B cell (primary cell): Measurements from ENCODE around the gene KCNJ18. TPM values are rescaled to one million over a fixed set of nuclear protein-coding genes. Genes with fewer than 3 reads are reported as not detected.

Source experiments
- ATAC-seq: fragments of 200-7000 bp; cut with Tn5 transposase; one replicate; pipeline ENCODE4 v1.10.0; 2021; ENCODE audit warnings: low read depth, mild to moderate bottlenecking, moderate number of reproducible peaks, moderate library complexity
- CTCF ChIA-PET: fragments of 350-600 bp; sonication (Branson Sonifier 250); formaldehyde crosslinking; loops from one replicate; lab custom pipeline; 2021; ENCODE audit warnings: antibody characterized with exemption, inconsistent platforms; lab: Charles Lee
- POLR2A ChIA-PET: fragments of 350-600 bp; sonication (Branson Sonifier 250); formaldehyde crosslinking; loops from one replicate; lab custom pipeline; 2021; ENCODE audit warnings: antibody characterized with exemption; lab: Charles Lee
- DNase-seq: peaks from one replicate; pipeline ENCODE4 v3.0.0; 2013
- H2AFZ ChIP-seq: 2 replicates; pipeline ENCODE4 v1.6.1; 2012; ENCODE audit warnings: mild to moderate bottlenecking, low read depth, low read length; ENCODE audit not compliant: insufficient read depth, poor library complexity, severe bottlenecking
- H3K27ac ChIP-seq, 2 donors: 1 replicate in 1 of 2; 2 replicates in 1 of 2; pipeline ENCODE4 v1.5.1; 2012 to 2013; ENCODE audit warnings: low read length in 2 of 2, mild to moderate bottlenecking in 2 of 2, moderate library complexity in 1 of 2
- H3K27me3 ChIP-seq, 4 experiments: fragments of 200-600 bp in 1 of 4; sonication (generic) in 1 of 4; replicated peaks in 1 of 4; 1 replicate in 2 of 4; 2 replicates in 2 of 4; pipeline versions ENCODE4 v1.6.1 to v1.7.0; 2013 to 2016; ENCODE audit warnings: low read length in 3 of 4, mild to moderate bottlenecking in 2 of 4, mixed read lengths in 1 of 4, moderate library complexity in 1 of 4; ENCODE audit not compliant: insufficient read depth in 4 of 4, control insufficient read depth in 3 of 4; ENCODE audit errors: control extremely low read depth in 1 of 4
- H3K36me3 ChIP-seq, 2 experiments: replicated peaks in 1 of 2; 1 replicate in 1 of 2; 2 replicates in 1 of 2; pipeline versions ENCODE4 v1.6.1 to v1.7.1; 2013; ENCODE audit warnings: low read length in 1 of 2; ENCODE audit not compliant: insufficient read depth in 2 of 2, control insufficient read depth in 1 of 2; ENCODE audit errors: control extremely low read depth in 1 of 2, extremely low read depth in 1 of 2
- H3K4me1 ChIP-seq, 2 donors: fragments of 200-600 bp in 1 of 2; sonication (generic) in 1 of 2; 1 replicate in 1 of 2; 2 replicates in 1 of 2; pipeline versions ENCODE4 v1.5.1 to v1.6.1; 2013 to 2017; ENCODE audit warnings: low read length in 2 of 2; ENCODE audit not compliant: control insufficient read depth in 2 of 2, insufficient read depth in 2 of 2
- H3K4me2 ChIP-seq: replicated peaks from 2 replicates; pipeline ENCODE3; 2012; ENCODE audit warnings: mild to moderate bottlenecking, low read depth, low read length; ENCODE audit not compliant: poor library complexity, severe bottlenecking
- H3K4me3 ChIP-seq, 5 experiments: fragments of 200-600 bp in 1 of 5; sonication (generic) in 1 of 5; 1 replicate in 3 of 5; 2 replicates in 2 of 5; pipeline versions ENCODE4 v1.5.1 to v1.7.0; 2011 to 2016; ENCODE audit warnings: low read length in 4 of 5, mild to moderate bottlenecking in 4 of 5, low read depth in 2 of 5, control low read depth in 1 of 5, moderate library complexity in 1 of 5; ENCODE audit not compliant: insufficient read depth in 1 of 5; ENCODE audit errors: control extremely low read depth in 1 of 5, extremely low read depth in 1 of 5
- H3K79me2 ChIP-seq: fragments of 200-600 bp; sonication (generic); one replicate; pipeline ENCODE4 v1.6.0; 2016; ENCODE audit warnings: low read length; ENCODE audit not compliant: control insufficient read depth, insufficient read depth
- H3K9ac ChIP-seq: fragments of 200-600 bp; sonication (generic); 2 replicates; pipeline ENCODE4 v1.6.1; 2017; ENCODE audit warnings: mild to moderate bottlenecking, low read length, moderate library complexity
- H3K9me3 ChIP-seq, 3 donors: one replicate each; pipeline versions ENCODE4 v1.6.1 to v1.7.1; 2013; ENCODE audit warnings: low read length in 2 of 3; ENCODE audit not compliant: control insufficient read depth in 2 of 3, insufficient read depth in 1 of 3; ENCODE audit errors: control extremely low read depth in 1 of 3
- H4K20me1 ChIP-seq: 2 replicates; pipeline ENCODE4 v1.6.0; 2012; ENCODE audit warnings: mild to moderate bottlenecking, low read length; ENCODE audit not compliant: insufficient read depth, control insufficient read depth, poor library complexity, severe bottlenecking
- H3K27ac Mint-ChIP-seq: one replicate; pipeline ENCODE4 v1.8.0; 2021; ENCODE audit warnings: mixed read lengths
- H3K27me3 Mint-ChIP-seq: one replicate; pipeline ENCODE4 v1.8.0; 2021; ENCODE audit warnings: mixed read lengths
- H3K4me1 Mint-ChIP-seq: one replicate; pipeline ENCODE4 v1.8.0; 2021; ENCODE audit warnings: mixed read lengths
- H3K4me3 Mint-ChIP-seq: one replicate; pipeline ENCODE4 v1.8.0; 2021; ENCODE audit warnings: mixed read lengths
- H3K9me3 Mint-ChIP-seq: one replicate; pipeline ENCODE4 v1.8.0; 2022; ENCODE audit warnings: mixed read lengths; ENCODE audit not compliant: insufficient read depth
- EZH2 ChIP-seq: IDR thresholded peaks from 2 replicates; pipeline ENCODE4 v1.6.1; 2012; ENCODE audit warnings: borderline replicate concordance, low read depth, mild to moderate bottlenecking, moderate library complexity, low read length; ENCODE audit not compliant: insufficient read depth, poor library complexity, severe bottlenecking
- WGBS: methylation state at CpG from one replicate; pipeline ENCODE4 v1.1.5; 2013; ENCODE audit warnings: missing lambda C conversion rate; ENCODE audit not compliant: insufficient coverage; 5-methylcytosine and 5-hydroxymethylcytosine counted together
- intact Hi-C: fragments of 100-400 bp; cut with micrococcal nuclease; formaldehyde crosslinking; loops from one replicate; pipeline ENCODE4 v1.10.0; 2022
- polyA plus RNA-seq: library from polyadenylated mRNA; depleted of rRNA; stranded (reverse); fragments of >200 nt; gene quantifications from 2 replicates; pipeline ENCODE4 v1.2.3, GENCODE V29; 2012
- total RNA-seq, 2 donors: library from RNA; stranded (reverse); fragments of 120-200 nt in 1 of 2; gene quantifications; 1 replicate in 1 of 2; 2 replicates in 1 of 2; pipeline versions ENCODE4 v1.2.3 to v1.2.4, GENCODE V29; 2013 to 2022
- TF ChIP-seq, protein P1 (sequence below): fragments of 200-600 bp; IDR thresholded peaks from one replicate; pipeline ENCODE4 v1.8.0; 2022; ENCODE audit warnings: antibody characterized with exemption, mild to moderate bottlenecking

Gene KCNJ18
- total and polyA plus RNA-seq, 2 donors (not counting 1 experiment from before 2014, with no cell fraction given), result not detected

DNA sequence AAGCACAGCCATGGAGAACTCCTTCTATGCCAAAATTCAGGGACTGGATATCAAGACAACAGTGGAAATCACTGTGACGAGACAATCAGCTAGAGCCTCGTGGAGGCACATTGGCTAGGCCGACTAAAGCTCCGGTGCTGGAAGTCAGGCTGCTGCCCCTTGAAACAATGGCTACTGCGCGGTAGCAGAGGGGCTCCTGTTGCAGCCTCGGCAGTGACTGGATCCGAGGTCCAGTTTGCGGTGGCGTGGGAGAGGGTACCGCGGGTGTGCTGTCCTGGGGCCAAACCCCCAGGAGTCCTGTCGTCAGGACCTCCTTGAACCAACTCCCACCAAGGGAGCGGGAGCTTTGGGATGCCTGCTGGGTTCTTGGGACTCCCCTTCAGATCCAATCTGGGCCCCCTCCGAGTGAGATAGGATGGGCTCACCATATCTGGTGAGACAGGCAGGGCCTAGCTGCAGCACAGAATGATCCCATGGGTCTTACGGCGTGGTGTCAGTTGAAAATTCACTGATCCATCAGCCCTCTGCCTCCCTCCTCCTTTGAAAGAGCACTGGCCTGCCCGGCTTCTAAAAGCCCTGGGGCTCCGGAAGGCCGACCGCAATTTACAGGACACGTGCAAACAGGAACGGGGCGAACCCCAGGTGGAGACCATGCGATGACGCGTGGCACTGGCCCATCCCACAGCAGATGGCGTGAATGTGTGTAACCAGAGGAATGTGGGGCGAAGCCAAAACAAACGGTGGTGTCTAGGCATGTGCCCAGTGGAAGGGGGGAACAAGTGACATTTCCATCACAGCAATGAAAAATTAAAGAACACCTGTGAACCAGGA is 15.8 kb upstream of the KCNJ18 start:
- Histone ChIP-seq H3K9me3 (peaks cover 0 to 75% (median 0%) of the 10 kb centered on the region in 3 donors), H2AFZ (no peak overlapping the region), H3K27ac (no peak overlapping the region), H4K20me1 (no peaks in the 10 kb centered on the region), H3K4me1 (no peaks in the 10 kb centered on the region), H3K4me2 (no peak overlapping the region), H3K9ac (no peak overlapping the region), H3K27me3 (no peaks in the 10 kb centered on the region), H3K36me3 (no peaks in the 10 kb centered on the region), H3K4me3 (no peak overlapping the region), H3K79me2 (no peaks in the 10 kb centered on the region)
- DNase-seq, result no peak
- ChIA-PET POLR2A (no interaction called here), CTCF (no interaction called here)
- H3K27me3 Mint-ChIP-seq, result no peaks in the 10 kb centered on the region
- no peak for TF ChIP-seq EZH2
- TF ChIP-seq, protein P1, sequence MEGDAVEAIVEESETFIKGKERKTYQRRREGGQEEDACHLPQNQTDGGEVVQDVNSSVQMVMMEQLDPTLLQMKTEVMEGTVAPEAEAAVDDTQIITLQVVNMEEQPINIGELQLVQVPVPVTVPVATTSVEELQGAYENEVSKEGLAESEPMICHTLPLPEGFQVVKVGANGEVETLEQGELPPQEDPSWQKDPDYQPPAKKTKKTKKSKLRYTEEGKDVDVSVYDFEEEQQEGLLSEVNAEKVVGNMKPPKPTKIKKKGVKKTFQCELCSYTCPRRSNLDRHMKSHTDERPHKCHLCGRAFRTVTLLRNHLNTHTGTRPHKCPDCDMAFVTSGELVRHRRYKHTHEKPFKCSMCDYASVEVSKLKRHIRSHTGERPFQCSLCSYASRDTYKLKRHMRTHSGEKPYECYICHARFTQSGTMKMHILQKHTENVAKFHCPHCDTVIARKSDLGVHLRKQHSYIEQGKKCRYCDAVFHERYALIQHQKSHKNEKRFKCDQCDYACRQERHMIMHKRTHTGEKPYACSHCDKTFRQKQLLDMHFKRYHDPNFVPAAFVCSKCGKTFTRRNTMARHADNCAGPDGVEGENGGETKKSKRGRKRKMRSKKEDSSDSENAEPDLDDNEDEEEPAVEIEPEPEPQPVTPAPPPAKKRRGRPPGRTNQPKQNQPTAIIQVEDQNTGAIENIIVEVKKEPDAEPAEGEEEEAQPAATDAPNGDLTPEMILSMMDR, result no peak
- H3K4me1 Mint-ChIP-seq, result no peaks in the 10 kb centered on the region
- intact Hi-C loops, result no loop called here
- no peak for ATAC-seq
- H3K4me3 Mint-ChIP-seq, result no peak overlapping the region
- peaks cover 3% of the 10 kb centered on the region for H3K9me3 Mint-ChIP-seq
- no peak overlapping the region for H3K27ac Mint-ChIP-seq
- 84% methylated on average over 30 of the region's 30 CpGs for WGBS
